ENCODE measurements around the gene BHLHA15.

- TF ChIP-seq CTCF (IDR thresholded peaks at IDR 0.05) (no peak), POLR2A (IDR thresholded peaks at IDR 0.05) (no peak)
Observed at GRCh38 chr7:98257701-98258100, 46.5 kb downstream of the BHLHA15 start.

All from body of pancreas (tissue), 4 donors.